OCI-M1 (cell line): ENCODE measurements around the gene CFLAR.
"Not testable (repeated sequence)": the region's sequence is repeated elsewhere in the genome, so short reads cannot be mapped to it uniquely, and the experiment has no call there.

Source experiments
- DNase-seq: peaks from one replicate; lab custom pipeline; 2025; lab: John Stamatoyannopoulos, UW

CFLAR gene

DNA sequence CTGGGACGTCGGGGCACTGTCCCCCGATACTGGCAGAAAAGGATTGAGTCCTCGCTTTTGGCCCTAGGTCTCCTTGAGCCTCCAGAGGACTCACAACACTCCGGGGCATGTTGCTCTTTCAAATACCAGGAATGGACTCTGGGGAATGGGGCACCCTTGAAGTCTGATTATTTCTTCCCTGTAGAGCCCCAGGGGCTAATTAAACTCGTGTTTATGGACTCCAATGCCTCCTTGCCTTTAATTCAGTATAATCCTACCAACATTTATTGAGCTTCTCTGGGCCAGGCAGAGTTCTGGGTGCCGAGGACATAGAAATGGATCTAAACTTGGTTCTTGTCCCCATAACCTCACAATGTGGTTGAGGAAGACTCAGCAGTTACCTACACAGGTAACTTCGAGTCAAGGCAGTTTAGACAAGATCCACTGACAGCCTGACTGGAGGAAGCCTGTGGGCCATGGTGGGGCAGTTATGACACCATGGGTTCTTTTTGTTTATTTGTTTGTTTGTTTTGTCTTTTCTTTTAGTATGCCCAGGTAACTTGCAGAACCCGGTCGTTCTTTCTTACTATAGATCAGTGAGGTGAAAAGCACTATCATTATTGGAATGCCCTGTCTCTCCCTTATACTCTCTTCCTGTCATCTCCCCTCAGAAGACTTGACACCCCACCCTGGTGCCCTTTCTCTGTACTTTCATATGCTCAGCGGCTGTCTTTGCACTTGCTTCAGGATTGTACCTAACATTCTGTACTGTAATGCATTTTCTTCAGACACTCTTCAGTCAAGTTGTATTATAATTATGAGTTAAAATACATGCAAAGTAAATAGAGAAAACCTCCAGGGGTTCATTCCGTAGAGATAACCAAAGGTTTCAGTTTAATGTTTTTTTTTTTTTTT lies 3.2 kb downstream of the CFLAR start:
- DNase-seq: peak; percentile 88

DNA sequence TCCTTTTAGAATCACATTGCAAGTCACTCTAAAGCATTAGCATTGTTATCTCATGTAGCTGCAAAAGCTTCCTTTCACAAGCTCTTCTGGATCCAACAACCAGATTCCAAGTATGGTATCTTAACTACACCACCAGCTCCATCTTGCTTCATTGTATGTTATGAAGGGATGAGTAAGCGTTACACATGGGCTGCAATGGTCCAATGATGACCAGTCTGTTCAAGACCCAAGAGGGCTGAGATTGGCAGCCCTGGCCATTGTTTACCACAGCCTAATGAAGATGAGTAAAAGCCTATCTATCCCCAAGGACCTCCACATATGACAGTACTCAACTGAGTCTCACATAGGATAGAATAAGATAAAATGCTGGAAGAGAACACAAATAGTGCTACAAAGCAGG lies 6.3 kb downstream of the CFLAR start:
- DNase-seq: peak; percentile 44

DNA sequence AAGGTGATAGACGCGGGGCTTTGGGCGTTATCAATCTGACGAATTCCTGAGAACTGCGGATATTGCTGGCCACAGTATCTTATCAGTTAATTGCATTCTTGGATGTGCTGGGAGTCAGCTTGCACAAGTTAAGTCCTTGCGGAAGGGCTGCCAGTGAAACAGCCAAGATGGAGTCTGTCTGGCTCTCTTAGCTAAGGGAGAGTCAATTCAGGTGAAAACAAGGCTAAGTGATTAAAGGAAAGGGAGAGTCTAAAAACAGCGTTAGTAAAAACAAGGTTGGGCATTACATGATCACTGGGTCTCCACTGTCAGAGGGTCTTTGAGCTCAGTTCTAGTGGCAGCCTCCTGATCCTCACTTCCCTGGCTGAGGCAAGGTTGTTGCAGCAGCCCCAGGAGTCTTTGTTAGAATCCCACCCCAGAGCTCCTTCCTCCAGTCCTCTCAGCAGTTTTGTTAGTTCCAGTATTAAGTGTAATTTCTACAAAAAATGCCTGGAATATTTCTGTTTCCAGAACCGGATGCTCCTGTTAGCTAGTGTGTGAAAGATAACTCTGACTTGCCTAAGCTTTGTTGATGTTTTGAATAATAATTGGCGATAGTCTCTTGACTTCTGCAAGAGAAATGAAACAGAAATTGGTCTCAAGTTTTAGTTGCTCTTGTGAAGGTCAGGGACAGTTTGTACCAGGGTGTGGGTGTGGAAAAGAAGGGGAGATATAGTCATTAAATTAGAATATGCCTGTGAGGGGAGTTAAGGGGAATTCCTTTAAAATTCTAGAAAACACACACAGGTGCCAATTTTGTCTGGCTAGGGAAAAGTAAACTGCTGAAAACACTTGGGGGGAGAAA lies 10.6 kb downstream of the CFLAR start:
- DNase-seq: peak; percentile 68

DNA sequence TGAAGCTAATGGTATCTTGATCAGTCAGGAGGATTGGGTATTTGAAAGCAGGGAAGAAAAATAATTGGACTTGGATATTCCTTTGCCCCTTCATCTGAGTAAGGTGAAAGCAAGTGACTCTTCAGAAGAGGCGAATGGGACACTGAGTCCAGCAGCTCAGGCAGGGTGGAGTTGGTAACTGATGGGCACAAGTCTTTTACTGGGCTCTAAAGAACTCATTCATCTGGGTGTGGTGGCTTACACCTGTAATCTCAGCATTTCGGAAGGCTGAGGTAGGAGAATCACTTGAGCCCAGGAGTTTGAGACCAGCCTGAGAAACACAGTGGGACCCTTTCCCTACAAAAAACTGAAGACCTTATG lies 11.2 kb downstream of the CFLAR start:
- DNase-seq: no peak

DNA sequence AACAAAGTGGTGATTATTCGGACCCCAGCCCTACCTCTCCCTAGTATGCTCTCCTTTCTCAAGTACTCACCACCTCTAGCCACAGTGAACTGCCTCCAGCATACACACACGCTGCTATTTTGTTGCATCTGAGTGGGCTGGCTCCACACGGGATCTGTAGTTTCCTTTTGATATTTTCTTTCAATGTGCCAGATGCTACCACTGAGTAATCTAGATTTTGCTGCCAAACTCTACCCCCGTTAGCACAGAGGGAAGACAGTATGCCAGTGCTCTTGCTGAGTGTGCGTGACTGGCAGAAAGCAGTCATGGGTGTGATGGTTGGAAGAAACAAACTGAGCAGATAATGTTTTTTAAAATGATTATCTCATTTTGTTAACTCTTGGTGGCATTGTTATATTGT lies 11.6 kb downstream of the CFLAR start:
- DNase-seq: peak; percentile 69

DNA sequence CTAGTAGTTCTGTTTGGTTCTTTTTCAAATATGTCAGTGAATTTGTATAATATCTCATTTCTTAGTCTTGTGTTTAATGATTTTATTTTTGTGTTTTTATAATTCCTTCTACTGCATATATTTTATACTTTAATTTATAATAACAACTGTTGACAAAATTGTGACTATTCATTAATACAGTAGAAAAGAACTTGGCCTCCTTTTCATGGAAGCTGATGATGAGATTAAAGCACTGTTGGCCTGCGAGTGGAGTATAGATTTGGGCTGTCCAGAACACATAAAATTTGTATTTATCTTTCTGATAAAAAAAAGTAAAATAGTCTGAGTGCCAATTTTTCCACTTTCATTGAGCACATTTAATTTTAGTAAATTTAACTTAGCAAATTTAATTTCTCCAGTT lies 12.1 kb downstream of the CFLAR start:
- DNase-seq: peak; percentile 39

DNA sequence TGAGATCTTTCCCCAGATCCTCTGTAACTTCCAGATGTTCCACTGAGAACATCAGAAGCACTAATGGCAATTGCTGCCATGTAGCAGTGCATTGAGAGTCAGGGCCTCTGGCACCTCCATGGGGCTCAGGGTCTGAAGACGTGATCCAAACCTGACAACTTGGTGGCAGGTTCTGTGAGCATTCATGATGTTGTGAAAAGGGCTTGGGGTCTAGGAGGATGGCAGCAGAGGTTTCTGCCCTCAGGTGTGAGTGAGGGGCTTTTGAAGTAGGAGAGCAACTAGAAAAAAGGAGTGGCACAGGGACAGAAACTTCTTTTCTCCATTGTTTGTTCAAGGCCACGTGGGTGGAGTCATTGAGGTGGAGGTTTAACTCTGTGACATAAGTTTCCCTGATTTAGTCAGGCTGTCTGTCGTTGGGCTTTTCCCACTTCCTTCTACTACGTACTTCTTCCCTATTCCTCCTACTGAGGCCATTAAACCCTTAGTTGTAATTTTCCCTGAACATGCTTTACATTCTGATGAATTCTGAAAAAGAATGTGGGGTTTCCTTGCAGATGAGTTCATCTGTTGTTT lies 13.1 kb downstream of the CFLAR start:
- DNase-seq: peak; percentile 58

DNA sequence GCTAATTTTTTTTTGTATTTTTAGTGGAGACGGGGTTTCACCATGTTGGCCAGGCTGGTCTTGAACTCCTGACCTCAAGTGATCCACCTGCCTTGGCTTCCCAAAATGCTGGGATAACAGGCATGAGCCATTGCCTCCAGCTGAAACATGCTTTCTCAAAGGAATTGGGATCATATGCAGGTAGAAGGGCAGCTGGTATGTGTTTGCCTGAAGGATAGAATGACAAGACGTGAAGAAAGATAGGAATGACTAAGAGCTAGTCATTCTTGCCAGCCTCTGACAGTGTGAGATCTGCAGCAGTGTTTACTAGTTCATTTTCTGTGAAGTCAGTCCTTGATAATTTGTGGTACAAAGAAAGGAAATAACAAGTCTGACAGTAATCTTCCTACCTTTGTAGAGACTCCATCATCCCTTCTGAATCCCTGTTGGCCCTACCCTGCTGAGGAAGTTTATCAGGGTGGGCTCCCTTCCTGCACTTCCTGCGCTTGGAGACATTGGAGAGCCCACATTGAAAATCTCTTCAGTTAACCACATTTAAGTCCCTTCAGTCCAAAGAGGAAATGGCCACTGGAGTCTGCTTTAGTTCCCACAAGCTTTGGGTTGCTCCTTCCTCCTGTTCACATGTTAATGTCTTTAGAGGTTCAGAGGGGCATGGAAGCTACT lies 14.7 kb downstream of the CFLAR start:
- peak; percentile 66 for DNase-seq

DNA sequence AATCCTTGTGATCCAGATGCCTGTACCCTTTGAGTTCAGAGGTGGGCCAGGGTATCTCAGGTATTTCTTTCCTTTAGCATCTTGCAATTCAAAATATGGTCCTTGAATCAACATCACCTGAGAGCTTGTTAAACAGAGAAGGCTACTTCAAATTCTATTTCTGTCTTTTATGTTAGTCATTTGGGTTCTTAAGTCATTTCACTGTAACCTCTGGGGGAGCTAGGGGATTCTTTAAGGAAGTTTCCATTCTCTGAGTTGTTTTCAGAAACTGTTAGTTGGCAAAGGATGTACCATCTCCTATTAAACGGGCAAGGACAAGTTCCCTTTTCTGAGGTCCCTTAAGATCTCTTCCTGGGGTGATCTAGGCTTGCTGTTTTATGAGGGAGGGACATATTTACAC lies 16.6 kb downstream of the CFLAR start:
- DNase-seq: no peak

DNA sequence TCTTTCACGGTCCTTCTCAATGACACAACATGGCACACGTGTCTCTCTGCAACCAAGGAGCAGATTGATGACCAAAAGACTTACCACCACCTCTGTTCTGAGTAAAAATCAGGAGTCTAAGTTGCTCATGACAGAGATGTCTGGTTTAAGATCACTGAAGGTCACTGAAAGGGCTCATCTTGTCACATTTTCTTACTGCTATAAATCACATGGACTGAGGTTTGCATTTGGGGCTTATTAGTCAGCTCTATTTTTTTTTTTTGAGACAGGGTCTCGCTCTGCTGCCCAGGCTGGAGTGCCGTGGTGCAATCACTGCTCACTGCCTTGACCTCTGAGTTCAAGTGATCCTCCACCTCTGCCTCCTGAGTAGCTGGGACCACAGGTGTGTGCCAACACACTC lies 19.4 kb downstream of the CFLAR start:
- no peak for DNase-seq

DNA sequence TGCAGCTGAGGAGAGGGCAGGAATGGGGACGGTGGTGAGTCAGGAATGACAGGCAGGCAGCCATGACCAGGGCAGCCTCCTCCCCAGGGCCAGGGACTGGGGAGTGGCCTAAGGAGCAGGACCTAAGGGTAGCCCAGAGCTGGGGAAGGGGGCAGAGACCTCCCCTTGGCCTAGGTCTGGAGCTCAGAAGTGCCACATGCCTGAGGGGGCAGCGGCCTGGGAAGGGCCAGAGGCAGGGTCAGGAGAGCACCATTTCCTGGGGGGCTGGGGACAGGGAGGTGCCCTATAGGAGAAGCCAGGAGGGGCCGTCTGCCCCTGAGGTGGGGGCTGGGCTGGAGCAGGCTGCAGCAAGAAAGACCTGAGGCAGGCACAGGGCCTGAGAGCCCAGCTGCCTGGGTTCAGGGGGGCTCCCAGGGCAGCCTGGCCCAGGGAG lies 20.9 kb downstream of the CFLAR start:
- DNase-seq: no peak

DNA sequence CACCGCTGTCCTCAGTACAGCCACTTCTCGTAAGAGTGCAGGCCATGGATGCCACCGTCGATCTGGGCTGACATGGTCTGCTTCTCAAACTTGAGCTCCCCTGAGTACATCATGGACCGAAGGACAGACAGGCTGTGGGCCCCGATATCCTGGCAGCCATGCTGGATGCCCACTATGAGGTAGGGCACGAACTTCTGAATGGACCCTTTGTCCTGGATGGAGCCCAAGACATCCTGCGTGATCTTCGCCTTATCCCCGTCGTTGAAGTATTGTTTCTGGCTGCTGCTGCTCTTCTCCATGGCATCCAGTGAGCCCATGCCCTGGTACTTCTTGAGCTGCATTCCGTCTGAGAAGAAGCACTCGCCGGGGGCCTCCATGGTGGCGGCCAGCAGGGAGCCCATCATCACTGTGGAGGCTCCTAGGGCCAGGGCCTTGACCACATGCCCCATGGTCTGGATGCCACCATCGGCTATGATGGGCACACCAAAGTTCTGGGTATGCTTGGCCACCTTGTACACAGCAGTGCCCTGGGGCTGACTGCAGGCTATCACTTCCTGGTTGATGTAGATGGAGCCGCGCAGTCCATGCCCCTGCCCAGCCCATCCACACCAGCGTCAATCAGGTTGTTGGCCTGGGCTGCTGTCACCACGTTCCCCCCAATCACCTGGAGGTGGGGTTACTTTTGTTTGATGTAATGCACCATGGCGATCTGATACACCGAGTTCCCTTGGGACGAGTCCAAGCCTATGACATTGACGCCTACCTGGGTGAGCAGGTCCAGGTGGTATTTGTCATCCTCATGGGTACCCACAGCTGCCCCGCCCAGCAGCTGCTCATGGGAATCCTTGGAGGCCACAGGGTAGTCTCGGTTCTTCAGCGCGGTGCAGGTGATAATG lies 21.8 kb downstream of the CFLAR start:
- DNase-seq: no peak

DNA sequence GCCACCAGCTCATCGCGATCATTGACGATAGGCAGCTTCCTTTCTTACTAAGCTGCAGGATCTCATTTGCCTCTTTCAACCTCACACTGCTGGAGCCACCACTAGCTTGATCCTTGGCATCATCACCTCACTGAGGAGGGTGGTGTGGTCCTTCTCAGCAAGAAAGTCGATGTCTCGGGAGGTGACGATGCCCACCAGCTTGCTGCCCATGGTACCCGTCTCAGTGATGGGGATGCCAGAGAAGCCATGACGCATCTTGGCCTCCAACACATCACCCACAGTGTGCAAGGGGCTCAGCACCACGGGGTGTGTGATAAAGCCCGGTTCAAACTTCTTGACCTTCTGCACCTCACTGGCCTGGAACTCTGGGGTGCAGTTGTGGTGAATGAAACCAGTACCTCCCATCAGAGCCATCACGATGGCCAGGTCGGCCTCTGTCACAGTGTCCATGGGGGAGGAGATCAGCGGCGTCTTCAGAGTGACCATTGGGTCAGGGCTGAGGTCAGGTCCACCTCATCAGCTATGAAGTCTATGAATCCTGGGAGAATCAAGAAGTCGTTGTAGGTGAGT lies 22.5 kb downstream of the CFLAR start:
- no peak for DNase-seq

DNA sequence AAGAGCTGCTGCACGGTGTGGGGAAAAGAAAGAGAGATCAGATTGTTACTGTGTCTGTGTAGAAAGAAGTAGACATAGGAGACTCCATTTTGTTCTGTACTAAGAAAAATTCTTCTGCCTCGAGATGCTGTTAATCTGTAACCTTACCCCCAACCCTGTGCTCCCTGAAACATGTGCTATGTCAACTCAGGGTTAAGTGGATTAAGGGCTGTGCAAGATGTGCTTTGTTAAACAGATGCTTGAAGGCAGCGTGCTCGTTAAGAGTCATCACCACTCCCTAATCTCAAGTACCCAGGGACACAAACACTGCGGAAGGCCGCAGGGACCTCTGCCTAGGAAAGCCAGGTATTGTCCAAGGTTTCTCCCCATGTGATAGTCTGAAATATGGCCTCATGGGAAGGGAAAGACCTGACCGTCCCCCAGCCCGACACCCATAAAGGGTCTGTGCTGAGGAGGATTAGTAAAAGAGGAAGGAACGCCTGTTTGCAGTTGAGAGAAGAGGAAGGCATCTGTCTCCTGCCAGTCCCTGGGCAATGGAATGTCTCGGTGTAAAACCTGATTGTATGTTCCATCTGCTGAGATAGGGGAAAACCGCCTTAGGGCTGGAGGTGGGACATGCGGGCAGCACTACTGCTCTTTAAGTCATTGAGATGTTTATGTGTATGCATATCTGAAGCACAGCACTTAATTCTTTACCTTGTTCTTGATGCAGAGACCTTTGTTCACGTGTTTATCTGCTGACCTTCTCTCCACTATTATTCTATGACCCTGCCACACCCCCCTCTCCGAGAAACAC lies 23.2 kb downstream of the CFLAR start:
- not testable (repeated sequence) for DNase-seq

DNA sequence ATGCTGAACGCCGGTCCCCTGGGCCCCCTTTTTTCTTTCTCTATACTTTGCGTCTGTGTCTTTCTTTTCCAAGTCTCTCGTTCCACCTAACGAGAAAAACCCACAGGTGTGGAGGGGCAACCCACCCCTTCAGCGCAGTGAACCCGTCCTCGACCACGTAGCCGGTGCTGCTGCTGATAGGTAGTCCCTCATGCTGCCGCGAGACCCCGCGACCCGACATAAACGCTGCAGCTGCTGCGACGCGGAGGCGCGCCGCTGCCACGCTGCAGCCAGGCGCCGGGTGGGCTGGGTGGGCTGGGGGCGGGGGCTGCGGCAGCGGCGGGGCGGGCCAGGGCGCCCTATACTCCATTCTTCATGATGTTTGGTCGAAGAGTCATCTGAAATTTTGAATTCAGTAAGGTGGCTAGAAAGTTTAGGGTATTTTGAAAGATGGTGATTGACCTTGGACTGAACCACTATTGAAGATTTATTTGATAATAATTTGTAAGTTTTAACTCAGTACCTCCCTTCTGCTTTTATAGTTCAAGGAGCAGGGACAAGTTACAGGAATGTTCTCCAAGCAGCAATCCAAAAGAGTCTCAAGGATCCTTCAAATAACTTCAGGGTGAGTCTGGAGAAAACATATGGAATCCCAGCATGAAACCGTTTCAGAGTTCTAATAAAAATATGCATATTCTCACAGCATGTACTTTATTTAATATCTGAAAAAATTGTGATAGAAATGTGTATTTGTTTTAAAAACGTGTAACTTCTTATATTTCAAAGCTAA lies 24.1 kb downstream of the CFLAR start:
- DNase-seq: no peak

DNA sequence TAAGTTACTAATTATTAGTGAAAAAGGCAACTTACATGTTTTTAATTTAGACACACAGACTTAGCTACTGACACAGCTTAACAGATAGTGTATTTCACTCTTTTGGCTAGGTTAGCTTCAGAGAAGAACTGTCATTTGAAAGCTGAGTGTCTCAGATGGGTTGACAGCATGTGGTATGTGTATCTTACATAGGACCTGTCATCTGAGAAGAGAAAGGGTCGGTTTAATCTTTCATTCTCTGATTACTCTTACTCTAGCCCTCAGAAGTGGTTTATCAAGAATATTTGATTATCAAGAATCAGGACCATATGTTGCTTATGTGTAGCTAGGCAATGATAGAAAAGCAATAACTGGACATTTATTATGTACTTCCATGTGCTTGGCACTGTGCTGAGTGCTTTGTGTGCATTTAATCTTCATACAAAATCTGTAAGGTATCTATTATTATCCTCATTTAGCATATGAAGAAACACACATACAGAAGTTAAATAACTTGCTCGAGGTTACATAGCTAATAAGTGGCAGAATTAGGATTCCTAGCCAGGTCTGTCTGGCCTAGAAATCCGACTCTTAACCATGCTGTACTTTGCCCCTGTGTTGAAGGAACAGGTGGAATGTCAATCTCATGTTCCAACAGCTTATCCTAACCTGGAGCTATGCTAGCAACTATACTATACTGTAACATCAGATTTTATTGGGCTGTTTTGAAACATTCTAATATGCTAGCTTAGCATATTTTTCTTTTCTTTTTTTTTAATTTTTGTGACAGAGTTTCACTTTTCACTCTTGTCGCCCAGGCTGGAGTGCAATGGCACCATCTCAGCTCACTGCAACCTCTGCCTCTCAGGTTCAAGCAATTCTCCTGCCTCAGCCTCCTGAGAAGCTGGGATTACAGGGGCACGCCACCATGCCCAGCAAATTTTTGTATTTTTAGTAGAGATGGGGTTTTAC lies 28.4 kb downstream of the CFLAR start:
- DNase-seq: no peak

DNA sequence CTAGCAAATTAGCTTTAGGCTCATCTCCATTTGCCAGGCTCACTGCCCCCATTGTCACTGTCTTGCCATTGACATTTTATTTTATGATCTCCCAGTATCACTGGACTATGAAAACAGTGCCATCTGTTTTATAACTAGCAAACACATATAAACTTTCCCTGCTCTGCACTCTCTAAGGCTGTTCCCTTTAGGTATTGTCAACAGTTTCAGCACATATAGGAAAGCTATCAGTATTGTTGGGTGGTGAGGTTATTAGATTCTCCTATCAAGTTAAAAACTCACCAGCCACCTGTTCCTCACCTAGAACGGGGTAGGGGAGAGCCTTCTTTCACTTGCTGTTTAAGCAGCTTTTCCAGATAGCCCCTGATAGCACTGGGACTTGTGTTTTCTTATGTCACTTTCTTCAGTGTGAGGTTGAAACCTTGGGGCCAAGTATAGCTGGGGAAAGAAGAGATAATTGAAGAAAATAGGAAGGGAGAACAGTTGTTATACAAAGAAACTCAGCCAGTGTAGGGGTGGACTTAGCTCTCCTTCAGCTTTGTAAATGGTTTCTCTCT lies 32.5 kb downstream of the CFLAR start:
- no peak for DNase-seq
